ENCODE data around the gene CATSPERD.

The CATSPERD gene

GRCh38 chr19:5814852-5815246, 94.4 kb downstream of the CATSPERD start:
- peaks cover 22% of the 10 kb centered on the region for H3K27me3 Mint-ChIP-seq

GRCh38 chr19:5817218-5817617, 96.8 kb downstream of the CATSPERD start:
- peaks cover 4% of the 10 kb centered on the region for H3K9me3 Mint-ChIP-seq
- H3K36me3 Mint-ChIP-seq = peaks cover 5% of the 10 kb centered on the region
- peaks cover 26% of the 10 kb centered on the region for H3K27me3 Mint-ChIP-seq
- peaks cover 3% of the 10 kb centered on the region for H3K4me1 Mint-ChIP-seq
- ATAC-seq (ENCODE audit: low read depth) = no peak
- no peak overlapping the region for H3K27ac Mint-ChIP-seq
- no peak overlapping the region for H3K4me3 Mint-ChIP-seq
- DNase-seq (ENCODE audit: low spot score in 2 of 2) = no peak

More at GRCh38 chr19:5814852-5815246, 94.4 kb downstream of the CATSPERD start:
- Mint-ChIP-seq H3K36me3 (peaks cover 2% of the 10 kb centered on the region), H3K27ac (no peak overlapping the region), H3K4me3 (no peak overlapping the region), H3K4me1 (no peaks in the 10 kb centered on the region), H3K9me3 (no peaks in the 10 kb centered on the region)
- ATAC-seq (ENCODE audit: low read depth) (no peak), DNase-seq (ENCODE audit: low spot score in 2 of 2) (no peak)

DNA sequence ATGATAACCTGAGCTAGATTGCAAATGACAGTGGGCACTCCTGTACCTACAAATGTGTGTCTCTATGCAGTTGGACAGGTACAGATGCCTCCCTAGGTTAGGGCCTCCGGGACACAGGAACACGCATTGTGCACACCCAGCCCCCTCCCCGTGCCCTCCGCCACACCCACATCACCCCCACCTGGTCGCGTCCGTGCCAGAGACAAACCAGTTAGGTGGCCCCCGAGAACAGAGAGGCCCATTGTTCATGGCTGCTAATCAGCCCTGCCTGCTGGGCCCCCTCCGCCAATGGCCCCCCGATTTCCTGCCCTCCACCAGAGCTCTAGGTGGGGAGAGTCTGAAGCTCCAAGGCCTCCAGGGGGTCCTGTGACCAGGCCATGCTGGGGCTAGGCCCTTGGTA, 98.2 kb downstream of the CATSPERD start:
- H3K36me3 Mint-ChIP-seq = peaks cover 5% of the 10 kb centered on the region
- peaks cover 26% of the 10 kb centered on the region for H3K27me3 Mint-ChIP-seq
- H3K27ac Mint-ChIP-seq = no peak overlapping the region
- no peak overlapping the region for H3K4me3 Mint-ChIP-seq
- peaks cover 4% of the 10 kb centered on the region for H3K9me3 Mint-ChIP-seq
- DNase-seq (ENCODE audit: low spot score in 2 of 2) (no peak), ATAC-seq (ENCODE audit: low read depth) (no peak)
- H3K4me1 Mint-ChIP-seq = peaks cover 3% of the 10 kb centered on the region

DNA sequence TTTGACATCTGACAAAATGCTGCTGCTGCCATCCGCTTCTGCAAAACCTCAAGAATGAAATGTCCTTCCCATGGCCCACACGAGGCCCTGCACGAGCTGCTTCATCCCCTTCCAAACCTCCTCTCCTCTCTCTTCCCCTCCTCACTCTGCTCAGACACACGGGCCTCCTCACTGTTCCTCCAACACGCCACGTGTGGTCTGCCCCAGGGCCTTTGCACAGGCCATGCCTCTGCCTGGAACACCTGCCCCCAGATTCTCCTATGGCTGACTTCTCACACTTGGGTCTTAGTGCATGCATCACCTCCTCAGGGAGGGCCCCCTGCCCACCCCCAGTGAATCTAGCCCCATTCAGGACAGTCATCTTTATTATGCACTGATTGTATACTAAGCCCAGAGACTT, 100.3 kb downstream of the CATSPERD start:
- no peak for DNase-seq (ENCODE audit: low spot score in 2 of 2)
- Mint-ChIP-seq H3K4me1 (peaks cover 3% of the 10 kb centered on the region), H3K27ac (no peak overlapping the region), H3K4me3 (no peak overlapping the region), H3K27me3 (peaks cover 23% of the 10 kb centered on the region), H3K36me3 (peaks cover 5% of the 10 kb centered on the region), H3K9me3 (peaks cover 4% of the 10 kb centered on the region)
- no peak for ATAC-seq (ENCODE audit: low read depth)

DNA sequence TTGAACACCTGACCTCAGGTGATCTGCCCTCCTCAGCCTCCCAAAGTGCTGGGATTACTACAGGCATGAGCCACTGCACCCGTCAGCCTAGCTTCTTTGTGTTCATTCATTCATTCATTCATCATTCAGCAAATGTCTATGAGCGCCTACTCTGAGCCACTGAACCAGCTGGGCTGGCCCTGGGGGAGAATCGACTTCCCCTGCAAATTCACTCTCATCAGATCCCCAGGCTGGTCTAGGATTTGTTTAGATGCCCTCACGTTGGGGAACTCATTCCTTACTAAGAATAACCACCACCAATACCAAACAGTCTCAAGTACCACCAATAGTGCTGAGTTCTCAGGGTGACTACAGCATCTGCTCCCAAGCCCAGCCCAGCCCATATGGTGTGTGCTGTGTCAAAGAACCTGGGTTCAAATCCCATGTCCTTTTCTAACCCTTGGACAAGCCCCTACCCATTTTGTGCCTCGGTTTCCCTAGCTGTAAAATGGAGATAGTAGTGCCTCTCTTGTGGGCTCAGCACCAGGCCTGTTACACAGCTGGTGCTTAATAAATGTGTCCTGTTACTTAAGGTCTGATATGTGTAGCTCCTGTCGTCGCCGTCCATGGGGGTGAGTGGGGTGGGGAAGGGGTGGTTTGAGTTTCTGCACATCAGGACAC, 101.2 kb downstream of the CATSPERD start:
- Mint-ChIP-seq H3K9me3 (peaks cover 4% of the 10 kb centered on the region), H3K36me3 (peaks cover 5% of the 10 kb centered on the region), H3K4me1 (peaks cover 3% of the 10 kb centered on the region), H3K27me3 (peaks cover 19% of the 10 kb centered on the region), H3K4me3 (no peak overlapping the region), H3K27ac (no peak overlapping the region)
- DNase-seq (ENCODE audit: low spot score in 2 of 2) (no peak), ATAC-seq (ENCODE audit: low read depth) (no peak)

DNA sequence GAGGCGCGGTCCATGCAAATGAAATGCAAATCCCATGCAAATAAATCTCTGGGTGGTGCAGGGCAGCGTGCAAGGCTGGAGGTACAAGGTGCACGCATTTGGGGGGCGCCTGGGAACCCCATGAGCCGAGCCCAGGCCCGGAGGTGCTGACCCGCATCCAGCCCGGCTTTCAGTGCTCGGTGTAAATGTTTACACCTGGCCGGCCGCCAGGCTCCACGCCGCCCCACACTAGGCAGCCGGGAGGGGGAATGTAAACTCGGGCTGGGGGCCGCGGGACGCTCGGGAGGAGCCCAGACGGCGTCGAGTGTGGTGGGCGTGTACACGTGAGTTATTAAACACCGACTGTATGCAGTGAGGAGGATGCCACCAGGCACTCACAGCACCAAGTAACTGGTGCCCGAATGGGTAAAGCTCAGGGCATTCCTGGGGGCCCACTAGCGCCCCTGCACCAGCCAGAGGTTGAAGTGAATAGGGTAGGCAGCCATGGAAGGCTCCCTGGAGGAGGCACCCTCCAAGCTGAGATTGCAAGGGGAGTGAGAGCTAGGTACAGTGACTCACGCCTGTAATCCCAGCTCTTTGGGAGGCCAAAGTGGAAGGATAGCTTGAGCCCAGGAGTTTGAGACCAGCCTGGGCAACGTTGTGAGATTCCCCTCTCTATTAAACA, 101.9 kb downstream of the CATSPERD start:
- peaks cover 6% of the 10 kb centered on the region for H3K9me3 Mint-ChIP-seq
- H3K4me3 Mint-ChIP-seq = no peak overlapping the region
- peaks cover 6% of the 10 kb centered on the region for H3K4me1 Mint-ChIP-seq
- peaks cover 17% of the 10 kb centered on the region for H3K27me3 Mint-ChIP-seq
- ATAC-seq (ENCODE audit: low read depth) (no peak), DNase-seq (ENCODE audit: low spot score in 2 of 2) (no peak)
- H3K36me3 Mint-ChIP-seq = peaks cover 6% of the 10 kb centered on the region
- H3K27ac Mint-ChIP-seq = no peak overlapping the region

GRCh38 chr19:5823579-5824281, 103.3 kb downstream of the CATSPERD start:
- peaks cover 6% of the 10 kb centered on the region for H3K9me3 Mint-ChIP-seq
- H3K4me3 Mint-ChIP-seq = no peak overlapping the region
- no peak for DNase-seq (ENCODE audit: low spot score in 2 of 2)
- peaks cover 11% of the 10 kb centered on the region for H3K4me1 Mint-ChIP-seq
- H3K27ac Mint-ChIP-seq = no peak overlapping the region
- H3K27me3 Mint-ChIP-seq = peaks cover 14% of the 10 kb centered on the region
- H3K36me3 Mint-ChIP-seq = peaks cover 5% of the 10 kb centered on the region
- no peak for ATAC-seq (ENCODE audit: low read depth)

GRCh38 chr19:5824751-5825150, 104.3 kb downstream of the CATSPERD start:
- DNase-seq (ENCODE audit: low spot score in 2 of 2) (no peak), ATAC-seq (ENCODE audit: low read depth) (no peak)
- H3K4me1 Mint-ChIP-seq = peaks cover 11% of the 10 kb centered on the region
- H3K4me3 Mint-ChIP-seq = no peak overlapping the region
- H3K27ac Mint-ChIP-seq = no peak overlapping the region
- H3K36me3 Mint-ChIP-seq = peaks cover 5% of the 10 kb centered on the region
- H3K9me3 Mint-ChIP-seq = peaks cover 6% of the 10 kb centered on the region
- peaks cover 12% of the 10 kb centered on the region for H3K27me3 Mint-ChIP-seq

DNA sequence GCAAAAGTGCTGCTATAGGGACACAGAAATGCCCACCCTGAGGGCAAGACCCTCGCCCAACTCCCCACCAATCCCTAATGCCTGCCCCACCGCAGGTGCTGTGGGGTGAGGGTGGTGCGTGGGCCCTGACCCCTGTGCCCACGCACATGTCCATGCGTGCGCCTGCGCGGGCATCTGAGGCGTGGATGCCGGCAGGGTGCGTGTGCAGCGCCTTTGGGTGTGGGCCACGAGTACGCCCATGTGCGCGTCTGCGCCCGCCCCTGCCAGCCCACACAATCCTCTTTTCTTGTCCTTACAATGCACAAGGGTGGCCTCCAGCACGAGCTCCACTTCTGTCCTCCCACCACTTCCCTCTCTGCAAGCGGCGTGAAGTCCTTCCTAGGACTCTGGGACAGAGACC, 104.7 kb downstream of the CATSPERD start:
- peaks cover 13% of the 10 kb centered on the region for H3K27me3 Mint-ChIP-seq
- no peak overlapping the region for H3K27ac Mint-ChIP-seq
- peaks cover 5% of the 10 kb centered on the region for H3K36me3 Mint-ChIP-seq
- ATAC-seq (ENCODE audit: low read depth) = no peak
- no peak for DNase-seq (ENCODE audit: low spot score in 2 of 2)
- H3K4me3 Mint-ChIP-seq = no peak overlapping the region
- H3K9me3 Mint-ChIP-seq = peaks cover 6% of the 10 kb centered on the region
- H3K4me1 Mint-ChIP-seq = peaks cover 11% of the 10 kb centered on the region

GRCh38 chr19:5826531-5827341, 106.3 kb downstream of the CATSPERD start:
- Mint-ChIP-seq H3K36me3 (peaks cover 2% of the 10 kb centered on the region), H3K27me3 (peaks cover 10% of the 10 kb centered on the region), H3K4me3 (peak overlapping the region; percentile 82), H3K4me1 (peaks cover 8% of the 10 kb centered on the region), H3K27ac (peak overlapping the region; percentile 80), H3K9me3 (peaks cover 2% of the 10 kb centered on the region)
- ATAC-seq (ENCODE audit: low read depth) (peak; percentile 40), DNase-seq (ENCODE audit: low spot score in 2 of 2) (no peak)

DNA sequence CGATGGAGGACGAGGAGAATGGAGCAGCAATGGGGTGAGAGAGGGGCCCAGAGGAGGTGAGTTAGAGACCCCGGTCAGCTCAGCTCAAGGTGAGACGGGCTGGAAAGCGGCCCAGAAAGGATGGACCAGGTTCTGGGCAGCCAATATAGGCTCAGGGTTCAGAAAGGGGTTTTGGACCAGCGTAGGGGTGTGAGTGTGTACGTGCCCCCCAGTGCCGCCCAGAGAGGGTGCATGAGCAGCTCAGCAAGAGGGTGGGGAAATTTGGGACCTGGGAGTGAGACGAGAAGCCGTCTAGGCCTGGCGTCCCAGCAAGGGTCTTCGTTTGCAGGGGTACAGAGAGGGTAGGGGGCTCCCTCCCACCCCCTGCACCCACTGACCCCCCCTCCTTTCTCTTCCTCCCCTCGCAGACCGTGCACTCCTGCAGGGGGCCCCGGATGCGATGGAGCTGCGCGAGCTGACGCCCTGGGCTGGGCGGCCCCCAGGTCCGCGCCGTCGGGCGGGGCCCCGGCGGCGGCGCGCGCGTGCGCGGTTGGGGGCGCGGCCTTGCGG, 107.0 kb downstream of the CATSPERD start:
- DNase-seq (ENCODE audit: low spot score in 2 of 2) (no peak), ATAC-seq (ENCODE audit: low read depth) (no peak)
- peaks cover 8% of the 10 kb centered on the region for H3K4me1 Mint-ChIP-seq
- H3K27ac Mint-ChIP-seq = peak overlapping the region; percentile 80
- peaks cover 16% of the 10 kb centered on the region for H3K27me3 Mint-ChIP-seq
- H3K9me3 Mint-ChIP-seq = peaks cover 2% of the 10 kb centered on the region
- H3K36me3 Mint-ChIP-seq = peaks cover 2% of the 10 kb centered on the region
- peak overlapping the region; percentile 82 for H3K4me3 Mint-ChIP-seq

DNA sequence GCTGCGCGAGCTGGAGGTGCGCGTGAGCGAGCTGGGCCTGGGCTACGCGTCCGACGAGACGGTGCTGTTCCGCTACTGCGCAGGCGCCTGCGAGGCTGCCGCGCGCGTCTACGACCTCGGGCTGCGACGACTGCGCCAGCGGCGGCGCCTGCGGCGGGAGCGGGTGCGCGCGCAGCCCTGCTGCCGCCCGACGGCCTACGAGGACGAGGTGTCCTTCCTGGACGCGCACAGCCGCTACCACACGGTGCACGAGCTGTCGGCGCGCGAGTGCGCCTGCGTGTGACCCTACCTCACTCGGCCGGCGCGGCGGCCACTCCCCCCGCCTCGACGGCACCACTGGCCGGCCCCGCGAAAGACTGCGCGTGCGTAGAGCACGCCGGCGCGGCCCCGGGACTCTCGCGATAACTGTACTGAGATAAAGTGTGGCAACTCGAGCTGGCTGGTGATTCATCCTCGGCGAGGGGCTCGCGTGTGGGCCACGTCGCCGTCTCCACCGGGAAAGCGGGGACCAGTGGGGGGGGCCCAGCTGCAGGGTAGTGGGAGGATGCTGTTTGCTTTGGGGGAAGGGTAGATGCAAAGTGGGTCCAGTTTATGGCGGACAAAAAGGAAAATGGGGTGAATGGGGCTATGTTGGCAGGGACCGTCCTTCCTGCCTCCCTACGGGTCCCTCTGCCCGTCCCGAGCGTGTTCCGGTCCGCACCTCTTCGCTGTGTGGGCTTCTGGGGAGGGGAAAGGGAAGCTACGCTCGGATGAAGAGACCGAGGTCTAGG, 107.6 kb downstream of the CATSPERD start:
- peaks cover 16% of the 10 kb centered on the region for H3K27me3 Mint-ChIP-seq
- ATAC-seq (ENCODE audit: low read depth) (peak; percentile 81), DNase-seq (ENCODE audit: low spot score in 2 of 2) (peak; percentile 64 to 79)
- H3K9me3 Mint-ChIP-seq = peaks cover 2% of the 10 kb centered on the region
- peak overlapping the region; percentile 68 for H3K27ac Mint-ChIP-seq
- peak overlapping the region; percentile 85 for H3K4me3 Mint-ChIP-seq
- peaks cover 2% of the 10 kb centered on the region for H3K36me3 Mint-ChIP-seq
- peaks cover 8% of the 10 kb centered on the region for H3K4me1 Mint-ChIP-seq
